IMR-90 (cell line): ENCODE data around the gene MOXD1. TPM values are rescaled to one million over a fixed set of nuclear protein-coding genes. Genes with fewer than 3 reads are reported as not detected.
A peak's percentile ranks its signal among the peaks of the same experiment; 100 is the strongest.

ENCODE experiments used
- ATAC-seq: fragments of 200-7000 bp; cut with Tn5 transposase; 2 replicates; pipeline ENCODE4 v1.9.1; 2020; ENCODE audit warnings: low read depth, mild to moderate bottlenecking, moderate library complexity
- BruUV-seq: library from RNA; stranded (reverse); fragments of 400-500 nt; replicated peaks from 2 replicates; lab custom pipeline; 2021; lab: Mats Ljungman, UMichigan
- CTCF ChIA-PET: fragments of 300-600 bp; formaldehyde crosslinking; extraction: SDS; loops from one replicate; lab custom pipeline; 2021; ENCODE audit warnings: antibody characterized with exemption; lab: Yijun Ruan, JAX
- POLR2A ChIA-PET: fragments of 300-600 bp; sonication (Branson Sonifier 250); formaldehyde crosslinking; loops from one replicate; lab custom pipeline; 2022; ENCODE audit warnings: antibody characterized with exemption; ENCODE audit not compliant: unreplicated experiment; lab: Charles Lee
- DNase-seq: peaks from one replicate; pipeline ENCODE4 v3.0.0; 2013
- H2AFZ ChIP-seq: replicated peaks from 2 replicates; pipeline ENCODE3; 2013; ENCODE audit warnings: low read length, mild to moderate bottlenecking; ENCODE audit not compliant: poor library complexity
- H2AK5ac ChIP-seq: 2 replicates; pipeline ENCODE4 v1.6.1; 2013; ENCODE audit warnings: low read depth, low read length, inconsistent platforms
- H2AK9ac ChIP-seq: replicated peaks from 2 replicates; pipeline ENCODE3; 2013; ENCODE audit warnings: mild to moderate bottlenecking, low read depth, low read length, moderate library complexity; ENCODE audit not compliant: poor library complexity
- H2BK120ac ChIP-seq: 2 replicates; pipeline ENCODE4 v1.6.1; 2013; ENCODE audit warnings: low read depth, low read length, inconsistent platforms
- H2BK15ac ChIP-seq: 3 replicates; pipeline ENCODE4 v1.6.1; 2013; ENCODE audit warnings: low read depth, low read length, inconsistent platforms
- H2BK20ac ChIP-seq: 2 replicates; pipeline ENCODE4 v1.6.1; 2013; ENCODE audit warnings: low read depth, mild to moderate bottlenecking, inconsistent platforms, low read length, moderate library complexity
- H2BK5ac ChIP-seq: 2 replicates; pipeline ENCODE4 v1.6.1; 2013; ENCODE audit warnings: mild to moderate bottlenecking, low read depth, low read length, inconsistent platforms; ENCODE audit not compliant: poor library complexity, severe bottlenecking
- H3K14ac ChIP-seq: replicated peaks from 2 replicates; pipeline ENCODE4 v1.6.1; 2013; ENCODE audit warnings: low read depth, low read length, inconsistent platforms
- H3K18ac ChIP-seq: 2 replicates; pipeline ENCODE4 v1.6.1; 2013; ENCODE audit warnings: low read depth, low read length, control low read depth
- H3K23ac ChIP-seq: 2 replicates; pipeline ENCODE4 v1.6.1; 2013; ENCODE audit warnings: low read depth, low read length, inconsistent platforms
- H3K27ac ChIP-seq: 2 replicates; pipeline ENCODE4 v1.5.1; 2013; ENCODE audit warnings: mild to moderate bottlenecking, control low read depth, low read length; ENCODE audit not compliant: insufficient read depth
- H3K27me3 ChIP-seq: 2 replicates; pipeline ENCODE4 v1.6.1; 2013; ENCODE audit warnings: low read length; ENCODE audit not compliant: control insufficient read depth, insufficient read depth
- H3K36me3 ChIP-seq: 2 replicates; pipeline ENCODE4 v1.6.1; 2013; ENCODE audit warnings: low read length, mixed read lengths; ENCODE audit not compliant: control insufficient read depth, insufficient read depth
- H3K4ac ChIP-seq: 2 replicates; pipeline ENCODE4 v1.6.1; 2013; ENCODE audit warnings: low read depth, low read length, inconsistent platforms
- H3K4me1 ChIP-seq: 2 replicates; pipeline ENCODE4 v1.6.1; 2013; ENCODE audit warnings: low read length, mixed read lengths; ENCODE audit not compliant: control insufficient read depth, insufficient read depth
- H3K4me2 ChIP-seq: 2 replicates; pipeline ENCODE4 v1.6.1; 2013; ENCODE audit warnings: low read depth, mild to moderate bottlenecking, control low read depth, low read length, moderate library complexity
- H3K4me3 ChIP-seq: 2 replicates; pipeline ENCODE4 v1.5.1; 2013; ENCODE audit warnings: low read depth, mild to moderate bottlenecking, control low read depth, low read length, moderate library complexity; ENCODE audit not compliant: insufficient read depth
- H3K56ac ChIP-seq: 2 replicates; pipeline ENCODE4 v1.6.1; 2013; ENCODE audit warnings: low read length, inconsistent platforms; ENCODE audit not compliant: insufficient read depth; ENCODE audit errors: extremely low read depth
- H3K79me1 ChIP-seq, 2 experiments: 2 replicates each; pipeline ENCODE4 v1.6.1; 2013; ENCODE audit warnings: low read length in 2 of 2, inconsistent platforms in 1 of 2, low read depth in 1 of 2
- H3K9ac ChIP-seq: 2 replicates; pipeline ENCODE4 v1.6.1; 2013; ENCODE audit warnings: low read depth, low read length, control low read depth
- H3K9me1 ChIP-seq: 2 replicates; pipeline ENCODE4 v1.6.1; 2013; ENCODE audit warnings: low read length, inconsistent platforms; ENCODE audit not compliant: insufficient read depth
- H3K9me3 ChIP-seq: 2 replicates; pipeline ENCODE4 v1.6.1; 2013; ENCODE audit warnings: low read length; ENCODE audit not compliant: control insufficient read depth, insufficient read depth
- H4K20me1 ChIP-seq: 2 replicates; pipeline ENCODE4 v1.6.1; 2013; ENCODE audit warnings: low read length, inconsistent platforms; ENCODE audit not compliant: insufficient read depth
- H4K5ac ChIP-seq: 2 replicates; pipeline ENCODE4 v1.6.1; 2013; ENCODE audit warnings: mild to moderate bottlenecking, low read depth, low read length, control low read depth
- H4K8ac ChIP-seq, 2 experiments: 2 replicates each; pipeline ENCODE4 v1.6.1; 2013; ENCODE audit warnings: low read depth in 2 of 2, low read length in 2 of 2, control low read depth in 1 of 2, inconsistent platforms in 1 of 2
- H4K91ac ChIP-seq: 2 replicates; pipeline ENCODE4 v1.6.1; 2013; ENCODE audit warnings: low read depth, low read length, inconsistent platforms; ENCODE audit not compliant: insufficient read depth
- BHLHE40 ChIP-seq: fragments of 150-350 bp; IDR thresholded peaks from 2 replicates; pipeline ENCODE4 v1.6.1; 2016; ENCODE audit warnings: mild to moderate bottlenecking, low read depth, low read length
- CEBPB ChIP-seq: IDR thresholded peaks from 2 replicates; pipeline ENCODE4 v1.6.1; 2012; ENCODE audit warnings: low read depth, low read length, improper control_type of control experiment
- CHD1 ChIP-seq: IDR thresholded peaks from 2 replicates; pipeline ENCODE4 v1.6.1; 2012; ENCODE audit warnings: low read depth, low read length, improper control_type of control experiment
- FOS ChIP-seq: fragments of 150-350 bp; IDR thresholded peaks from 2 replicates; pipeline ENCODE4 v1.6.1; 2016; ENCODE audit warnings: low read depth, low read length
- MAFK ChIP-seq: IDR thresholded peaks from 2 replicates; pipeline ENCODE4 v1.6.1; 2012; ENCODE audit warnings: low read depth, low read length, improper control_type of control experiment
- MAZ ChIP-seq: IDR thresholded peaks from 2 replicates; pipeline ENCODE4 v1.6.1; 2012; ENCODE audit warnings: low read depth, mild to moderate bottlenecking, low read length, improper control_type of control experiment, moderate library complexity, borderline replicate concordance
- MXI1 ChIP-seq: IDR thresholded peaks from 2 replicates; pipeline ENCODE4 v1.6.1; 2012; ENCODE audit warnings: low read depth, mild to moderate bottlenecking, low read length, moderate library complexity, borderline replicate concordance
- RCOR1 ChIP-seq: IDR thresholded peaks from 2 replicates; pipeline ENCODE4 v1.6.1; 2012; ENCODE audit warnings: mild to moderate bottlenecking, low read length, improper control_type of control experiment; ENCODE audit not compliant: insufficient replicate concordance
- RFX5 ChIP-seq: IDR thresholded peaks from 2 replicates; pipeline ENCODE4 v1.8.0; 2012; ENCODE audit warnings: low read depth, mild to moderate bottlenecking, low read length, moderate library complexity
- SMC3 ChIP-seq: fragments of 150-350 bp; IDR thresholded peaks from 2 replicates; pipeline ENCODE4 v1.6.1; 2016; ENCODE audit warnings: low read depth, mild to moderate bottlenecking, antibody characterized with exemption, low read length, moderate library complexity
- WGBS, 2 experiments: methylation state at CpG; one replicate each; pipeline versions ENCODE4 v1.1.5 to v1.1.7; 2013; ENCODE audit warnings: missing lambda C conversion rate in 2 of 2; ENCODE audit not compliant: insufficient read length in 1 of 2; ENCODE audit errors: extremely low coverage in 2 of 2; 5-methylcytosine and 5-hydroxymethylcytosine counted together
- dilution Hi-C: fragments of 300-500 bp; cut with HindIII; formaldehyde crosslinking; loops from one replicate; pipeline ENCODE4 v1.14.3; 2018; ENCODE audit warnings: low sequenced_read_pairs; ENCODE audit not compliant: unreplicated experiment
- in situ Hi-C: fragments of 300-500 bp; cut with MboI; formaldehyde crosslinking; loops from 3 replicates; pipeline ENCODE4 v1.14.3; 2019; ENCODE audit warnings: low sequenced_read_pairs, inconsistent platforms, mixed read lengths
- intact Hi-C: fragments of 100-400 bp; cut with micrococcal nuclease; formaldehyde crosslinking; loops from 2 replicates; pipeline ENCODE4 v1.10.0; 2022
- polyA plus RNA-seq, 3 experiments: library from polyadenylated mRNA; depleted of rRNA; stranded (reverse); fragments of >200 nt; gene quantifications; 2 replicates each; pipeline ENCODE4 v1.2.3, GENCODE V29; 2012; ENCODE audit warnings: low replicate concordance in 1 of 3
- total RNA-seq: library from RNA; depleted of rRNA; stranded (reverse); fragments of >200 nt; gene quantifications from 2 replicates; pipeline ENCODE4 v1.2.3, GENCODE V29; 2012
- TF ChIP-seq, protein P1 (sequence below): conservative IDR thresholded peaks from 2 replicates; pipeline ENCODE4 v1.5.1; 2012; ENCODE audit warnings: mild to moderate bottlenecking, low read depth, low read length, improper control_type of control experiment
- TF ChIP-seq, protein P2 (sequence below): fragments of 150-350 bp; IDR thresholded peaks from 2 replicates; pipeline ENCODE4 v1.6.1; 2017; ENCODE audit warnings: mild to moderate bottlenecking, antibody characterized with exemption, low read length, low read depth
- TF ChIP-seq, protein P3 (sequence below): fragments of 150-350 bp; IDR thresholded peaks from 2 replicates; pipeline ENCODE4 v1.6.1; 2016; ENCODE audit warnings: low read depth, mild to moderate bottlenecking, low read length, moderate library complexity, borderline replicate concordance

MOXD1 gene
- total and polyA plus RNA-seq, 2 of the 4 experiments (the other 2 are of a cell fraction), result 10.0 to 19.4 TPM

DNA sequence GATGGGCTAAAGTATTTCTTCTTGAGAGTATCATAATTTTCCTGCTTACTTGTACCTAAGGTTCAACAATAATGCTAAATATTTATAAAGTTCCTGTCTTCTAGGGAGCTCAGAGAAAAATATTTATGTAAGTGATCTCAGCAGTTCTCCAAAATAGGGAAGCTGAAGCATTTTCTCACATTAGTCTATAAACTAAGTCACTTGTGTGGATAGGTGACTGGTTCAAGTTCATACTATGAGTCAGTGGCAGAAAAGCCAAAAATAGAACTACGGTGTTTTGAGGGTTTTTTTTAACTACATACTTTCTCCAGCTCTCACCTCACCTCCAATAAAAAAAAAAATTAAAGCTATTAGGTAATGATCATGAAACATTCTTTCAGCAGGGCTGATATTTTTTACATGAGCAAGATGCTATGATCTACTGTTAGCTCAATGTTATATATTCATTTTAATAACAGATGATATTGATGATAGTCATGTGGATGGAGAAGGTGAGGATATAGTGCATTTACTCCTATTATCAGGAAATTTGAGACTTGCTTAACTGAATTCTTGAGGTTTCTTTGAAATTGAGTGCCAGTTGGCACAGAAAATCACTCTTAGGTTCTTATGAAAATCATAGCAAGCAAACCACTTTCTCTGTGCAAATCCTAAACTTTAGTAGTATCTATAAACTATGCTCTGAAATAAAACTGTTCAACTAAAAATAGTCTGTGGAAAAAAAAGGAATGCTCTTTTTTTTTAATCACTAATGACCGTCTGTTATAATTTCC, 4.1 kb upstream of the MOXD1 start:
- ATAC-seq (peak; percentile 51), DNase-seq (peak; percentile 81)
- Histone ChIP-seq H4K20me1 (peaks cover 4% of the 10 kb centered on the region; the same call in 1 of the 2 replicates), H3K36me3 (no peaks in the 10 kb centered on the region), H3K79me1 (peaks cover 0 to 5% of the 10 kb centered on the region in 2 experiments; a peak in 1 of 4 replicates), H3K14ac (no peak overlapping the region), H2AFZ (no peak overlapping the region), H2AK5ac (no peak overlapping the region), H4K8ac (no peak overlapping the region), H2BK120ac (no peak overlapping the region; the same call in 1 of the 2 replicates), H3K4me2 (peak overlapping the region; percentile 96; the same call in 1 of the 2 replicates), H2BK15ac (no peak overlapping the region), H4K91ac (no peak overlapping the region), H3K4me1 (peaks cover 2% of the 10 kb centered on the region; the same call in 1 of the 2 replicates), H3K4me3 (no peak overlapping the region), H2BK5ac (peak overlapping the region; percentile 69), H2AK9ac (no peak overlapping the region), H3K27ac (no peak overlapping the region), H3K9ac (no peak overlapping the region), H3K9me3 (no peaks in the 10 kb centered on the region), H3K23ac (no peak overlapping the region), H3K18ac (peak overlapping the region; percentile 80; the same call in 1 of the 2 replicates), H2BK20ac (no peak overlapping the region), H3K27me3 (peaks cover 4% of the 10 kb centered on the region; the same call in 1 of the 2 replicates), H3K9me1 (0 out of 2 replicates have a peak, but pooled peaks cover 7% of the 10 kb centered on the region), H3K56ac (no peak overlapping the region), H4K5ac (no peak overlapping the region), H3K4ac (no peak overlapping the region)
- dilution Hi-C loops, result no loop called here
- intact Hi-C loops, result no loop called here
- TF ChIP-seq, protein P1, sequence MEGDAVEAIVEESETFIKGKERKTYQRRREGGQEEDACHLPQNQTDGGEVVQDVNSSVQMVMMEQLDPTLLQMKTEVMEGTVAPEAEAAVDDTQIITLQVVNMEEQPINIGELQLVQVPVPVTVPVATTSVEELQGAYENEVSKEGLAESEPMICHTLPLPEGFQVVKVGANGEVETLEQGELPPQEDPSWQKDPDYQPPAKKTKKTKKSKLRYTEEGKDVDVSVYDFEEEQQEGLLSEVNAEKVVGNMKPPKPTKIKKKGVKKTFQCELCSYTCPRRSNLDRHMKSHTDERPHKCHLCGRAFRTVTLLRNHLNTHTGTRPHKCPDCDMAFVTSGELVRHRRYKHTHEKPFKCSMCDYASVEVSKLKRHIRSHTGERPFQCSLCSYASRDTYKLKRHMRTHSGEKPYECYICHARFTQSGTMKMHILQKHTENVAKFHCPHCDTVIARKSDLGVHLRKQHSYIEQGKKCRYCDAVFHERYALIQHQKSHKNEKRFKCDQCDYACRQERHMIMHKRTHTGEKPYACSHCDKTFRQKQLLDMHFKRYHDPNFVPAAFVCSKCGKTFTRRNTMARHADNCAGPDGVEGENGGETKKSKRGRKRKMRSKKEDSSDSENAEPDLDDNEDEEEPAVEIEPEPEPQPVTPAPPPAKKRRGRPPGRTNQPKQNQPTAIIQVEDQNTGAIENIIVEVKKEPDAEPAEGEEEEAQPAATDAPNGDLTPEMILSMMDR, result no peak
- no peak for TF ChIP-seq RCOR1
- no peak for TF ChIP-seq CHD1
- TF ChIP-seq, protein P2, sequence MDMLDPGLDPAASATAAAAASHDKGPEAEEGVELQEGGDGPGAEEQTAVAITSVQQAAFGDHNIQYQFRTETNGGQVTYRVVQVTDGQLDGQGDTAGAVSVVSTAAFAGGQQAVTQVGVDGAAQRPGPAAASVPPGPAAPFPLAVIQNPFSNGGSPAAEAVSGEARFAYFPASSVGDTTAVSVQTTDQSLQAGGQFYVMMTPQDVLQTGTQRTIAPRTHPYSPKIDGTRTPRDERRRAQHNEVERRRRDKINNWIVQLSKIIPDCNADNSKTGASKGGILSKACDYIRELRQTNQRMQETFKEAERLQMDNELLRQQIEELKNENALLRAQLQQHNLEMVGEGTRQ, result no peak
- TF ChIP-seq RFX5, result no peak
- no peak for TF ChIP-seq MAFK
- no peak for TF ChIP-seq SMC3
- TF ChIP-seq MAZ, result no peak
- no peak; the same call in 1 of the 2 replicates for TF ChIP-seq FOS
- TF ChIP-seq MXI1, result no peak
- TF ChIP-seq BHLHE40, result no peak
- TF ChIP-seq CEBPB, result no peak
- TF ChIP-seq, protein P3, sequence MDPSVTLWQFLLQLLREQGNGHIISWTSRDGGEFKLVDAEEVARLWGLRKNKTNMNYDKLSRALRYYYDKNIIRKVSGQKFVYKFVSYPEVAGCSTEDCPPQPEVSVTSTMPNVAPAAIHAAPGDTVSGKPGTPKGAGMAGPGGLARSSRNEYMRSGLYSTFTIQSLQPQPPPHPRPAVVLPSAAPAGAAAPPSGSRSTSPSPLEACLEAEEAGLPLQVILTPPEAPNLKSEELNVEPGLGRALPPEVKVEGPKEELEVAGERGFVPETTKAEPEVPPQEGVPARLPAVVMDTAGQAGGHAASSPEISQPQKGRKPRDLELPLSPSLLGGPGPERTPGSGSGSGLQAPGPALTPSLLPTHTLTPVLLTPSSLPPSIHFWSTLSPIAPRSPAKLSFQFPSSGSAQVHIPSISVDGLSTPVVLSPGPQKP, result no peak
- no TSS peak for BruUV-seq
- ChIA-PET POLR2A (interaction anchor here (0.6 kb wide), 1 partner anchor 84 kb away, joined by 3 read pairs; no protein-coding TSS in a partner anchor), CTCF (interaction anchor here (0.6 to 0.8 kb wide), 2 partner anchors 12 to 125 kb away, joined by 3 to 4 read pairs; no protein-coding TSS in a partner anchor)
- no CpG with 5 or more reads among the region's 2 CpGs for WGBS, 2 experiments
- in situ Hi-C loops, result no loop called here
